ENCODE results near the gene C1QTNF1. TPM values are rescaled to one million over a fixed set of nuclear protein-coding genes. Genes with fewer than 3 reads are reported as not detected.

C1QTNF1 gene
- total and polyA plus RNA-seq, 9 of the 15 experiments (the other 6 are each of a cell fraction or from before 2014, with no cell fraction given) = 0.09 TPM; not detected in 8

DNA sequence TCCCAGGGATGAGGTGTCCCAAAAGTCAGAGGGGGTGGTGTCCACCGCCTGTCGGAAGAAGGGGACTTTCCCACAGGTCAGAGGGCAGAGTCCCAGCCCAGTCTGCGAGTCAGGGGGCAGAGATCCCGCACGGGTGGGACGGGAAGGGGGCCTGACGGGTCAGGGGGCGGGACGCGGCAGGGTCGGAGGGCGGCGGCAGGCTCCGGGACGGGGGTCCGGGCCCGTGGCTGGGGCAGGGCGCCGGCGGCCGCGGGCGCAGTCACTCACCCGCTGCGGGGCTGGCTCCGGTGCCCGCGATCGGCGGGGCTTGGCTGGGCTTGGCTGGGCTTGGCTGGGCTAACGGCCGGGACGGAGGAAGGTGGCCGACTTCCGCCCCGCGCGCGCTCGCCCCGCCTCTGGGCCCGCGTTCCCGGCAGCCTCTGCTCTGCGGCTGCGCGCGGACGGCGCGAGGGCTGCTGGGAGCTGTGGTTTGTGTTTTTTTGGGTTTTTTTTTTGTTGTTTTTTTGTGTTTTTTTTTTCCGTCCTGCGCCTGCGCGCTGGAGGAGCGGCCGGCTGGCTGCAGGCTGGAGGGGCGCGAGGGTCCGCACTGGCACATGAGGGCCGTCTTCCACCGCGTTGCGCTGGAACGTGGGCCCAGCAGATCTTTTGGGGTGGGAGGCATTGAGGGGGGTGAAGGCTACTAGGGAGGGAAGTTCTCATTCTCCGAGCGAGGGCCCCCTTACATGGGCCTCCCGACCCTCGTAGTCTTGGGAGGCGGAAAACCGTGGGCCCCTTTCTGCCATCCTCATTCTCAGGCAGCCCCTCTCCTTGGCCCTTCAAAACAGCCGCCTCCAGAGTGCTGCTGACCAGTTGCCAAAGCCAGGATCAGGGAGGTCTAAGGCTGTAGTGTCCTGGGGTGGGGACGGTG is 14.3 kb upstream of the C1QTNF1 start, which contains the start of gene CANT1 (continued):
- no peak for TF ChIP-seq NR4A1 (CRISPR knock-in tag; IDR thresholded peaks at IDR 0.05)
- TF ChIP-seq NR4A1 (tag; IDR thresholded peaks at IDR 0.05) = no peak
- no peak for TF ChIP-seq KHSRP (IDR thresholded peaks at IDR 0.05)
- peak; percentile 26; the same call in 1 of the 2 replicates for TF ChIP-seq POLR2H (tag; IDR thresholded peaks at IDR 0.05; ENCODE audit: low read depth)
- peak; percentile 41; the same call in 1 of the 2 replicates for TF ChIP-seq ATF7 (IDR thresholded peaks at IDR 0.05)
- no peak for TF ChIP-seq TCFL5 (CRISPR knock-in tag; conservative IDR thresholded peaks at IDR 0.05)
- TF ChIP-seq, protein P1, sequence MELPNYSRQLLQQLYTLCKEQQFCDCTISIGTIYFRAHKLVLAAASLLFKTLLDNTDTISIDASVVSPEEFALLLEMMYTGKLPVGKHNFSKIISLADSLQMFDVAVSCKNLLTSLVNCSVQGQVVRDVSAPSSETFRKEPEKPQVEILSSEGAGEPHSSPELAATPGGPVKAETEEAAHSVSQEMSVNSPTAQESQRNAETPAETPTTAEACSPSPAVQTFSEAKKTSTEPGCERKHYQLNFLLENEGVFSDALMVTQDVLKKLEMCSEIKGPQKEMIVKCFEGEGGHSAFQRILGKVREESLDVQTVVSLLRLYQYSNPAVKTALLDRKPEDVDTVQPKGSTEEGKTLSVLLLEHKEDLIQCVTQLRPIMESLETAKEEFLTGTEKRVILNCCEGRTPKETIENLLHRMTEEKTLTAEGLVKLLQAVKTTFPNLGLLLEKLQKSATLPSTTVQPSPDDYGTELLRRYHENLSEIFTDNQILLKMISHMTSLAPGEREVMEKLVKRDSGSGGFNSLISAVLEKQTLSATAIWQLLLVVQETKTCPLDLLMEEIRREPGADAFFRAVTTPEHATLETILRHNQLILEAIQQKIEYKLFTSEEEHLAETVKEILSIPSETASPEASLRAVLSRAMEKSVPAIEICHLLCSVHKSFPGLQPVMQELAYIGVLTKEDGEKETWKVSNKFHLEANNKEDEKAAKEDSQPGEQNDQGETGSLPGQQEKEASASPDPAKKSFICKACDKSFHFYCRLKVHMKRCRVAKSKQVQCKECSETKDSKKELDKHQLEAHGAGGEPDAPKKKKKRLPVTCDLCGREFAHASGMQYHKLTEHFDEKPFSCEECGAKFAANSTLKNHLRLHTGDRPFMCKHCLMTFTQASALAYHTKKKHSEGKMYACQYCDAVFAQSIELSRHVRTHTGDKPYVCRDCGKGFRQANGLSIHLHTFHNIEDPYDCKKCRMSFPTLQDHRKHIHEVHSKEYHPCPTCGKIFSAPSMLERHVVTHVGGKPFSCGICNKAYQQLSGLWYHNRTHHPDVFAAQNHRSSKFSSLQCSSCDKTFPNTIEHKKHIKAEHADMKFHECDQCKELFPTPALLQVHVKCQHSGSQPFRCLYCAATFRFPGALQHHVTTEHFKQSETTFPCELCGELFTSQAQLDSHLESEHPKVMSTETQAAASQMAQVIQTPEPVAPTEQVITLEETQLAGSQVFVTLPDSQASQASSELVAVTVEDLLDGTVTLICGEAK (IDR thresholded peaks at IDR 0.05) = peak; percentile 63; the same call in 1 of the 2 replicates
- TF ChIP-seq, protein P1 (CRISPR knock-in tag; IDR thresholded peaks at IDR 0.05) = no peak
- TF ChIP-seq POLR2G (IDR thresholded peaks at IDR 0.05; ENCODE audit: low read depth, low read length) = peak; percentile 89
- TF ChIP-seq HMGN3 (IDR thresholded peaks at IDR 0.05; ENCODE audit: borderline replicate concordance, extremely low read depth, insufficient read length, low read depth, low read length) = no peak
- no peak for TF ChIP-seq MAFG (tag; conservative IDR thresholded peaks at IDR 0.05)
- no peak for TF ChIP-seq NFYB (IDR thresholded peaks at IDR 0.05; ENCODE audit: extremely low read depth, insufficient read length)
- no peak for TF ChIP-seq NR1H2 (CRISPR knock-in tag; IDR thresholded peaks at IDR 0.05)
- TF ChIP-seq JUND (IDR thresholded peaks at IDR 0.05; ENCODE audit: borderline replicate concordance, low read depth, low read length) = 0 out of 2 replicates have a peak, but pooled peaks have one; percentile 17
- TF ChIP-seq JUND (tag; IDR thresholded peaks at IDR 0.05; ENCODE audit: borderline replicate concordance, low read depth, low read length) = no peak
- no peak for TF ChIP-seq MCM7 (IDR thresholded peaks at IDR 0.05)
- TF ChIP-seq, protein P2, sequence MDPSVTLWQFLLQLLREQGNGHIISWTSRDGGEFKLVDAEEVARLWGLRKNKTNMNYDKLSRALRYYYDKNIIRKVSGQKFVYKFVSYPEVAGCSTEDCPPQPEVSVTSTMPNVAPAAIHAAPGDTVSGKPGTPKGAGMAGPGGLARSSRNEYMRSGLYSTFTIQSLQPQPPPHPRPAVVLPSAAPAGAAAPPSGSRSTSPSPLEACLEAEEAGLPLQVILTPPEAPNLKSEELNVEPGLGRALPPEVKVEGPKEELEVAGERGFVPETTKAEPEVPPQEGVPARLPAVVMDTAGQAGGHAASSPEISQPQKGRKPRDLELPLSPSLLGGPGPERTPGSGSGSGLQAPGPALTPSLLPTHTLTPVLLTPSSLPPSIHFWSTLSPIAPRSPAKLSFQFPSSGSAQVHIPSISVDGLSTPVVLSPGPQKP (CRISPR knock-in tag; IDR thresholded peaks at IDR 0.05) = no peak
- TF ChIP-seq MEIS2 (IDR thresholded peaks at IDR 0.05; ENCODE audit: partially characterized antibody) = peak; percentile 86
- no peak for TF ChIP-seq DIDO1 (tag; IDR thresholded peaks at IDR 0.05; ENCODE audit: low read depth)

Measured in K562 (cell line).